Stimulated activated CD4-positive, alpha-beta T cell treated with anti-CD3 and anti-CD28 coated beads, Interleukin-4, amount 100 ng/mL, for 24 hours (primary cell): Measurements from ENCODE around the gene CD48.

Source experiments
- DNase-seq: peaks from one replicate; pipeline ENCODE4 v3.0.0-alpha.2; 2020

Gene CD48

GRCh38 chr1:160651433-160652064 lies 60.1 kb downstream of the CD48 start:
- no peak for DNase-seq

- DNase-seq, result no peak
Observed at GRCh38 chr1:160647329-160647720, 64.3 kb downstream of the CD48 start.

- peak; percentile 61 for DNase-seq
Observed at GRCh38 chr1:160646711-160647328, 64.8 kb downstream of the CD48 start, which contains the start of gene SLAMF1. TSS of gene SLAMF1 (minus strand) at chr1:160647044. CDS start at chr1:160646945, 99 bp downstream.

- DNase-seq, result no peak
Observed at GRCh38 chr1:160646180-160646579, 65.4 kb downstream of the CD48 start.

- DNase-seq, result no peak
Observed at GRCh38 chr1:160645386-160646130, 66.1 kb downstream of the CD48 start.

- DNase-seq, result no peak
Observed at GRCh38 chr1:160644399-160644798, 67.2 kb downstream of the CD48 start.

GRCh38 chr1:160643138-160643537 lies 68.5 kb downstream of the CD48 start:
- DNase-seq, result no peak

- DNase-seq, result no peak
Observed at GRCh38 chr1:160642281-160642644, 69.4 kb downstream of the CD48 start.

- no peak for DNase-seq
Observed at GRCh38 chr1:160641323-160642280, 70.0 kb downstream of the CD48 start.

GRCh38 chr1:160640359-160641123 lies 71.1 kb downstream of the CD48 start:
- no peak for DNase-seq

GRCh38 chr1:160639652-160640051 lies 72.0 kb downstream of the CD48 start:
- no peak for DNase-seq

GRCh38 chr1:160638926-160639325 lies 72.7 kb downstream of the CD48 start:
- DNase-seq, result no peak

GRCh38 chr1:160638540-160638857 lies 73.1 kb downstream of the CD48 start:
- DNase-seq, result no peak

- DNase-seq, result peak; percentile 60
Observed at GRCh38 chr1:160637821-160638539, 73.6 kb downstream of the CD48 start.

GRCh38 chr1:160637065-160637464 lies 74.6 kb downstream of the CD48 start:
- no peak for DNase-seq

GRCh38 chr1:160636547-160636946 lies 75.1 kb downstream of the CD48 start:
- DNase-seq, result no peak

GRCh38 chr1:160636076-160636475 lies 75.5 kb downstream of the CD48 start:
- DNase-seq, result no peak

GRCh38 chr1:160634543-160635491 lies 76.8 kb downstream of the CD48 start:
- DNase-seq, result no peak

- no peak for DNase-seq
Observed at GRCh38 chr1:160633330-160633903, 78.2 kb downstream of the CD48 start.
